ENCODE results near the gene INSYN2A.

Gene INSYN2A

GRCh38 chr10:127195041-127195506, 1.3 kb downstream of the INSYN2A start:
- no peak for DNase-seq

DNA sequence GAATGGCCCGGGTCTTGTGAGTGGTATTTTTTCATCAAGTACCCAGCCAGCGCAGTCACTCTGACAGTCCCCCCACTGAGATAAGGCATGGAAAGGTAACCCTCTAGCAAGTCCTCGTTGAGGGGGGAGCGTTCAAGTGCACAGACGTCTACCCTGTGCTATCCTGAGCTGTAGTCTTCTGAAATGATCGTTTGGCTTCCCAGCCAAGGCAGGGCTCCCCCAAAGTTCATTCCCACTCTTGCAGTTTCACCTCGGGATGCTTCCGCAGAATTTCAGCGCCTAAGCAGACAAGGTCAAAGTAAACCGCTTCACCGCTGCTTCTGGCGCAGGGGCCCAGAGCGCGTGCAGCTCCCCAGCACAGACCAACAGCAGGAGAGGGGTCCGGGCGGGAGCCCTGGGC, 1.8 kb downstream of the INSYN2A start:
- no peak for DNase-seq

DNA sequence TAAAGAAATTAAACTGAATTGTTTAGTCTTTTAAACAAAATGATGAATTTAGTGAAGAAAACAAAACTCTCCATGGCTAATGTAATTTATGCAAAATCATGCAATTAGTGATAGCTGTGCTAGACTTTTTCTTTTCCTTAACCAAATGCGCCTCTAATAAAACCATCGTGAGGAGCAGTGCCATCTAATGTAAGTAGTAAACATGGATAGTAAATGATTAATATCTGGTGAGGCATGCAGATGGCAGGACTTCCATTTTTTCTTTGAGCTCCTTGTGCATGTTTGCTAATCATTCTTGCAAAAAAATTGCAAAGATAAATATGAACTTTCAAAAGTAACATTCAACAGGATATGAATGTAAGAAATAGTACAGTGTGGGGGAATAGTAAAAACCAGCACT, 2.3 kb downstream of the INSYN2A start:
- no peak for DNase-seq

GRCh38 chr10:127193125-127193524, 3.3 kb downstream of the INSYN2A start:
- DNase-seq, result no peak

DNA sequence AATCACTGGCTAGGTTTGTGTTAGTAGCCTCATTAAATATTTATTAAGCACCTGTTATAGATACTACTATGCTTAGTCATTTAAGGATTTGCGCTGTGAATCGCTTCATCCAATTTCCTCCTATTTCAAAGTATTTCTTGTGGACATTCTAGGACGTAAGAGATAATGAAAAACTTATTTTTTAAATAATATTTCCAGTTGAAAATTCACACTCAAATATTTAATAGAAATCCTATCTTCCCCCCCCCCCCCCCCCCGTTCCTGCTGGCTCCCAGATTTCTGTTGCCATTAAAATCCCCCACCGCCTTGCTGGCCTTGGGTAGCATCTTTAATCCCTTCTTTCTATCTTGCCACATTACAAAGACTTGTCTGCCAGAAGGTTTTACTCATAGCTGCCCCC, 6.0 kb downstream of the INSYN2A start:
- no peak for DNase-seq

DNA sequence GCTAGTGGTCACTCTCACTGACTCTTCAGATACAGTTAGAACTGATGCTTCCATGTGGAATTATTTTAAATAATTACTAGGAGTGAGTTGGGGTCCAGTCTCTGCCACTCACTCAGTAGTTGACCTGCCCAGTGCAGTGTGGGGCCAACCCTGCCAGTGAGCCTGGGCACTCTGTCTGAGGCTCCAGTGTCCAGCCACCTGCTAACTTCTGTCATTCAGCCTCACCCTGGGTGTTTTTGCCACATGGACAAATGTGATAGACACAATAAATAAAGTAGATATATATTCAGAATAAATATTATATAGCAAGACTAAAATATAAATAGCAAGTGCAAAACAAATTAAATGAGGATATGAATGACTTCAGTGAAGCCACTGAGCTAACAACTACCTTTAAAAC, 7.2 kb downstream of the INSYN2A start:
- DNase-seq, result no peak

- DNase-seq, result no peak
Measured at GRCh38 chr10:127186813-127187212, 9.6 kb downstream of the INSYN2A start.

DNA sequence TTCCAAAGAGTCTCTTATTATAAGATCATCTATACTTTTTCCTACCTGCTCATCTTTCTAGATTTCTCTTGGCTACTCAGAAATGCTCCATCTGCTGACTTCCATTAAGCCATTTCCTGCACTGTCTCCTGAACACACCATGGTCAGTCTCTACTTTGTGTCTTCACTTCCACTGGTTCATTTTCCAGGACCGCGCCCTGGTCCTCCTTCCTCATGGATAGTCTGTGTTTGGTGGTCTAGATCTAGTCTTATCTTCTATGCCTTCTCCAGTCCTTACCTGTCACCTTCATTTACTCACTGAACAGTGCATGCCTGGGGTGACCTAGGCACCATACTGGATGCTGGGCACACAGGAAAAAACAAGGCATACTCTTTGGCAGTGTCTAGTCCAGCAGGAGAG, 11.8 kb downstream of the INSYN2A start:
- no peak for DNase-seq

- DNase-seq, result no peak
Measured at GRCh38 chr10:127182161-127182560, 14.2 kb downstream of the INSYN2A start.

GRCh38 chr10:127179612-127180250, 16.7 kb downstream of the INSYN2A start:
- no peak for DNase-seq

GRCh38 chr10:127176649-127177048, 19.7 kb downstream of the INSYN2A start:
- DNase-seq, result no peak

GRCh38 chr10:127175357-127176110, 20.9 kb downstream of the INSYN2A start:
- no peak for DNase-seq

GRCh38 chr10:127174866-127175265, 21.5 kb downstream of the INSYN2A start:
- DNase-seq, result no peak

DNA sequence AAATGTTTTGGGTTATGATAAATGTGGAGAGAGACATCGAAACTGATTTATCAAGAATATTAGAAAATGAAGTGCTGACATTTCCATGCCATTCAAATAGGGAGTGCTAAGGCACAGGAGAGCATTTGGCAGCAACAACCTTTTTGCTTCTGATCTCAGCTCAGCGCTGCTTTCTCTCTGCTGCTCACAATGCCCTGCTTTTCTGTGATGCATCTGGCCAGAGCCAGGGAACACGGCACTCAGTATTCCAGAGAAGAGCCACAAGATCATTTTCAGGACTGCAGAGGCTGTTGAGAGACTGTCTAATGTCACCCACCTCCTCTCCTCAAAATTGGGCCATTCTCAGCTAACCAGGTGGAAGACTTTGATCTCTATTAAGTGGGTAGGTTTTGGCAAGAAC, 28.1 kb downstream of the INSYN2A start:
- no peak for DNase-seq

DNA sequence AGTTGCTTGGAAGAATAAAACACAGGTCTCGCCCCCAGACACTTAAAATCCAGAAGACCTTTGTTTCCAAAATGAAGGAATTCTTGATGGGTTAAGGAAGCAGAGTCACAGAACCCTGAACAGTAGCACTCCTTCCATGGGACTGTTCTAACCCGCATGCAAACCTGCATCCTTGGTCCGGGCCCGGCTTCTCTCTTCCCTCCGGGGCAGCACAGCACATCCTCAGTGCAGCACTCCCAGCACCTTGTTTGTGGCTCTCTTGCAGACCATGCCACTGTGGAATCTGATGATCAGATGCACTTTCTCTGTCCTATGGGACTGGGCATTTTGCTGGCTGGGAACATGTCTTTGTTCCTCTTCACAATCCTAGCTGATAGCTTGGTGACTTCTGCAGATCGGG, 33.5 kb downstream of the INSYN2A start:
- no peak for DNase-seq

- DNase-seq, result no peak
Measured at GRCh38 chr10:127161482-127161881, 34.9 kb downstream of the INSYN2A start.

GRCh38 chr10:127159648-127160245, 36.6 kb downstream of the INSYN2A start:
- no peak for DNase-seq

GRCh38 chr10:127158662-127159061, 37.7 kb downstream of the INSYN2A start:
- no peak for DNase-seq

DNA sequence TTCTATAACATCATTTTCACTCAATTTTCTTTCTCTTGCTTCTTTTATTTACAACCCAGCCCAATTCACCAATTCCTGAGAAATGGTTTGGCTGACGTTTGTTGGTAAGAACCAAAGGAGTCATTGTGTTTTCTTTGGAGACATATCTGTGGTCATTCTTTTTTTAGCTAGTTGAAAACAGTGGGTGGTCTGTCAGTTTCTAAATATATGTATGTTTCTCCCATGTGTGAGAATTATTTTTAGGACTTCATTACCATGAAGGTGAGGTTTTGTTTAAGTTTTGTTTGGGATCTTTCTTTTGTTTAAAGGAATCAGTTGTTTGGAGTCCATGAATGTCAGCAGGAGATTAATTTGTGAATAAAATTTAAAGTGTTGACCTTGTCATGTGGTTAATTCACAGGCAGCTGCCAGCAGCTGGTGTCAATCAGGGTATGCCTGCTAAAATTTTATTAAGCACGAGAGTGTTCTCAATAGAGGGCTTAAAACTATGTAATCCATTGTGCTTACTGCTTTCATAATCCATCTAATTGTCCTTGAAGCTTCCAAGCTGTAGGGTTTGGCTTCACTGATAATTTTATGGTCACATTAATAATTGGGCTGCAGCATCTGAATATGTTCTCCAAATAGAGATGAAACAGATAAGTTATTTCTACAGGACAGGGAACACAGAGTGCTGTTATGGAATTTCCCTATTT, 38.7 kb downstream of the INSYN2A start:
- no peak for DNase-seq

GRCh38 chr10:127157089-127157488, 39.3 kb downstream of the INSYN2A start:
- DNase-seq, result no peak

GRCh38 chr10:127154831-127155620, 41.4 kb downstream of the INSYN2A start:
- DNase-seq, result no peak

DNA sequence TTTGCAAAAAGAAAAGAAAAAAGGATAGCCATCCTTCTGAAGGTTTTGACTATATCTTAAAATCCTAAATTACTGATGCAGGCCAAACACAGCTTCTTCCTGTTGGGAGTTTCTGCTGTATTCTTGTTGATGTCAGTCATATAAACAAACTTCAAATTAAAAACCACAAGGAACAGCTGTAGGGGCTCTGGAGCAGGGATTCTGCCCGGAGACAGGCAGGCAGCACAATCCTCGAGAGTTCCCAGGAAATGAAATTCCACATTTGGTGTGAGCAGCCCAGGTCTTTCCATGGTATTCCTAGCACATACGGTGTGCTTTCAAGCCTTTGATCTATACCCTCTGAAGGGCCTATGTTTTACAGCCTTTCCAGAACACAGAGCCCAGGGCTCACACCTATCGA, 43.2 kb downstream of the INSYN2A start:
- no peak for DNase-seq
